HL-60 (cell line): ENCODE results near the gene COX4I1.

Experiments used
- DNase-seq, 2 experiments: peaks; one replicate each; pipeline ENCODE4 v3.0.0-alpha.2; 2010 to 2020; ENCODE audit warnings: low read depth in 1 of 2, low spot score in 1 of 2
- H3K27ac ChIP-seq: fragments of 250-450 bp; sonication (Bioruptor Pico); replicated peaks from 2 replicates; pipeline ENCODE4 v1.5.1; 2020; ENCODE audit warnings: mild to moderate bottlenecking, moderate library complexity
- H3K27me3 ChIP-seq: fragments of 250-450 bp; sonication (Bioruptor Pico); 2 replicates; pipeline ENCODE4 v1.5.1; 2021; ENCODE audit warnings: mild to moderate bottlenecking, moderate library complexity; ENCODE audit not compliant: insufficient read depth, poor library complexity, severe bottlenecking
- H3K4me3 ChIP-seq: replicated peaks from 2 replicates; pipeline ENCODE4 v1.5.1; 2011; ENCODE audit warnings: mild to moderate bottlenecking, control low read depth, low read length; ENCODE audit not compliant: insufficient read depth
- CTCF ChIP-seq: IDR thresholded peaks from one replicate; pipeline ENCODE4 v1.5.1; 2011; ENCODE audit warnings: low read length, control low read depth, inconsistent platforms; ENCODE audit not compliant: insufficient read depth
- GABPA ChIP-seq: IDR thresholded peaks from 2 replicates; pipeline ENCODE4 v1.6.1; 2012; ENCODE audit warnings: low read depth
- POLR2AphosphoS5 ChIP-seq: IDR thresholded peaks from 2 replicates; pipeline ENCODE4 v1.6.1; 2012; ENCODE audit warnings: low read depth
- SPI1 ChIP-seq: IDR thresholded peaks from 2 replicates; pipeline ENCODE4 v1.6.1; 2012; ENCODE audit warnings: low read depth, mild to moderate bottlenecking, borderline replicate concordance
- TF ChIP-seq, protein P1 (sequence below): IDR thresholded peaks from 2 replicates; pipeline ENCODE4 v1.6.1; 2012; ENCODE audit warnings: low read depth; ENCODE audit not compliant: insufficient replicate concordance

Gene COX4I1

GRCh38 chr16:85853547-85854545 lies 54.4 kb downstream of the COX4I1 start:
- H3K27me3 ChIP-seq = no peaks in the 10 kb centered on the region
- no peak overlapping the region for H3K4me3 ChIP-seq
- peak overlapping the region; percentile 52 for H3K27ac ChIP-seq
- TF ChIP-seq SPI1 (no peak), GABPA (no peak), POLR2AphosphoS5 (no peak), CTCF (no peak)
- TF ChIP-seq, protein P1, sequence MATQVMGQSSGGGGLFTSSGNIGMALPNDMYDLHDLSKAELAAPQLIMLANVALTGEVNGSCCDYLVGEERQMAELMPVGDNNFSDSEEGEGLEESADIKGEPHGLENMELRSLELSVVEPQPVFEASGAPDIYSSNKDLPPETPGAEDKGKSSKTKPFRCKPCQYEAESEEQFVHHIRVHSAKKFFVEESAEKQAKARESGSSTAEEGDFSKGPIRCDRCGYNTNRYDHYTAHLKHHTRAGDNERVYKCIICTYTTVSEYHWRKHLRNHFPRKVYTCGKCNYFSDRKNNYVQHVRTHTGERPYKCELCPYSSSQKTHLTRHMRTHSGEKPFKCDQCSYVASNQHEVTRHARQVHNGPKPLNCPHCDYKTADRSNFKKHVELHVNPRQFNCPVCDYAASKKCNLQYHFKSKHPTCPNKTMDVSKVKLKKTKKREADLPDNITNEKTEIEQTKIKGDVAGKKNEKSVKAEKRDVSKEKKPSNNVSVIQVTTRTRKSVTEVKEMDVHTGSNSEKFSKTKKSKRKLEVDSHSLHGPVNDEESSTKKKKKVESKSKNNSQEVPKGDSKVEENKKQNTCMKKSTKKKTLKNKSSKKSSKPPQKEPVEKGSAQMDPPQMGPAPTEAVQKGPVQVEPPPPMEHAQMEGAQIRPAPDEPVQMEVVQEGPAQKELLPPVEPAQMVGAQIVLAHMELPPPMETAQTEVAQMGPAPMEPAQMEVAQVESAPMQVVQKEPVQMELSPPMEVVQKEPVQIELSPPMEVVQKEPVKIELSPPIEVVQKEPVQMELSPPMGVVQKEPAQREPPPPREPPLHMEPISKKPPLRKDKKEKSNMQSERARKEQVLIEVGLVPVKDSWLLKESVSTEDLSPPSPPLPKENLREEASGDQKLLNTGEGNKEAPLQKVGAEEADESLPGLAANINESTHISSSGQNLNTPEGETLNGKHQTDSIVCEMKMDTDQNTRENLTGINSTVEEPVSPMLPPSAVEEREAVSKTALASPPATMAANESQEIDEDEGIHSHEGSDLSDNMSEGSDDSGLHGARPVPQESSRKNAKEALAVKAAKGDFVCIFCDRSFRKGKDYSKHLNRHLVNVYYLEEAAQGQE = no peak
- peak in 1 of 2 experiments; percentile 44 for DNase-seq

DNA sequence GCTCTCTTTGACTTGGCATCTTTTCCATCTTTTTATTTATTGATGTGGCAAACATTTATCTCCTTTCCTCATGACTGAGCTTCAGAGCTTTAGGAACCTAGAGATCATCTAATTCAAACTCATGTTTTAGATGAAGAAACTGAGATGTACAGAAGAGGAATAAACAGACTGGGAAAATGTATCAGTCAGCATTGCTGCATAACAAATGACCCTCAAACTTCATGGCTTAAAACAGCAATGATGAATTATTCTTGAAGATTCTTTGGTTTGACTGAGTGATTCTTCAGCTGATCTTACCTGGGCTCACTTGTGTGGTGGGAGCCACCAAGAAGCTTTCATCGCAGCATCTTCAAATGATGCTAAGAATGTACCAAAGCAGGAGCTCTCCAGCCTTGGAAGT lies 55.4 kb downstream of the COX4I1 start:
- H3K27ac ChIP-seq = no peak overlapping the region
- no peak for DNase-seq
- H3K27me3 ChIP-seq = no peaks in the 10 kb centered on the region
- TF ChIP-seq GABPA (no peak), POLR2AphosphoS5 (no peak), CTCF (no peak), SPI1 (no peak)
- TF ChIP-seq, protein P1 = no peak
- no peak overlapping the region for H3K4me3 ChIP-seq

DNA sequence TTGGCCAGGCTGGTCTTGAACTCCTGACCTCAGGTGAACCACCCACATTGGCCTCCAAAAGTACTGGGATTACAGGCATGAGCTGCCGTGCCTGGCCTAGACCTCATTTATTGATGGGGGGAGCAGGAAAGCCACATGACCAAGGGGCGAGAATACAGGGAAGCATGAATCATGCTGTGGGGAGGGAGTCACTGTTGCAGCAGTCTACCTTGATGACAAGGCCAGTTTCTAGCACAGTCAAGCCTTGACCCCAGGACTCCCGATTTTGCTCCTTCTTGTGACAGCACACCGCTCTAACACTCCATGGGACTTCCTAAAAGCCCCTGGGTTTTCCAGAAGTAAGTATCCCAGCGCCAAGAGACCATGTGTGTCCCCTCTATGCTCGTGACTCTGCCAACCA lies 56.6 kb downstream of the COX4I1 start:
- DNase-seq = no peak
- Histone ChIP-seq H3K4me3 (no peak overlapping the region), H3K27me3 (no peaks in the 10 kb centered on the region), H3K27ac (no peak overlapping the region)
- TF ChIP-seq POLR2AphosphoS5 = no peak
- TF ChIP-seq GABPA = no peak
- TF ChIP-seq CTCF = no peak
- TF ChIP-seq, protein P1 = no peak
- no peak for TF ChIP-seq SPI1
